HG03460 (cell line): ENCODE measurements around the gene CENPV.
"Not testable (repeated sequence)": the region's sequence is repeated elsewhere in the genome, so short reads cannot be mapped to it uniquely, and the experiment has no call there.

Source experiments
- ATAC-seq: cut with Tn5 transposase; IDR thresholded peaks from one replicate; pipeline ENCODE4 v1.9.1; 2021; ENCODE audit not compliant: unreplicated experiment

The CENPV gene

GRCh38 chr17:16353317-16354174 lies at the start of gene CENPV:
CENPV (minus strand) TSS chr17:16353469; CDS start chr17:16353436, 33 bp downstream.
- ATAC-seq: no peak

GRCh38 chr17:16398270-16399267 lies 45.3 kb upstream of the CENPV start:
- peak; percentile 88 for ATAC-seq

- ATAC-seq: not testable (repeated sequence)
Measured at GRCh38 chr17:16396693-16397092, 43.4 kb upstream of the CENPV start.

- not testable (repeated sequence) for ATAC-seq
Measured at GRCh38 chr17:16395887-16396286, 42.6 kb upstream of the CENPV start.

- not testable (repeated sequence) for ATAC-seq
Measured at GRCh38 chr17:16392491-16392890, 39.2 kb upstream of the CENPV start.

GRCh38 chr17:16391451-16391850 lies 38.2 kb upstream of the CENPV start:
- no peak for ATAC-seq

- ATAC-seq: not testable (repeated sequence)
Measured at GRCh38 chr17:16386126-16386507, 32.8 kb upstream of the CENPV start.

GRCh38 chr17:16384557-16384956 lies 31.3 kb upstream of the CENPV start:
- no peak for ATAC-seq

- ATAC-seq: no peak
Measured at GRCh38 chr17:16383772-16384287, 30.6 kb upstream of the CENPV start.

GRCh38 chr17:16383216-16383615 lies 29.9 kb upstream of the CENPV start:
- ATAC-seq: no peak

- ATAC-seq: peak; percentile 6
Measured at GRCh38 chr17:16381496-16381820, 28.2 kb upstream of the CENPV start.

- ATAC-seq: peak; percentile 88
Measured at GRCh38 chr17:16380640-16381495, 27.6 kb upstream of the CENPV start, which contains the start of gene UBB. UBB (plus strand) TSS chr17:16381091; CDS start chr17:16381908, 817 bp downstream.

- ATAC-seq: no peak
Measured at GRCh38 chr17:16379654-16380053, 26.4 kb upstream of the CENPV start.

GRCh38 chr17:16378636-16379282 lies 25.5 kb upstream of the CENPV start:
- ATAC-seq: no peak

GRCh38 chr17:16377941-16378341 lies 24.7 kb upstream of the CENPV start:
- no peak for ATAC-seq

GRCh38 chr17:16374146-16374938 lies 21.1 kb upstream of the CENPV start:
- no peak for ATAC-seq

- no peak for ATAC-seq
Measured at GRCh38 chr17:16371742-16372141, 18.5 kb upstream of the CENPV start.

- ATAC-seq: no peak
Measured at GRCh38 chr17:16364625-16365024, 11.4 kb upstream of the CENPV start.
